ENCODE data around the gene AKR7A2.
"Not testable (repeated sequence)": the region's sequence is repeated elsewhere in the genome, so short reads cannot be mapped to it uniquely, and the experiment has no call there.

The AKR7A2 gene

DNA sequence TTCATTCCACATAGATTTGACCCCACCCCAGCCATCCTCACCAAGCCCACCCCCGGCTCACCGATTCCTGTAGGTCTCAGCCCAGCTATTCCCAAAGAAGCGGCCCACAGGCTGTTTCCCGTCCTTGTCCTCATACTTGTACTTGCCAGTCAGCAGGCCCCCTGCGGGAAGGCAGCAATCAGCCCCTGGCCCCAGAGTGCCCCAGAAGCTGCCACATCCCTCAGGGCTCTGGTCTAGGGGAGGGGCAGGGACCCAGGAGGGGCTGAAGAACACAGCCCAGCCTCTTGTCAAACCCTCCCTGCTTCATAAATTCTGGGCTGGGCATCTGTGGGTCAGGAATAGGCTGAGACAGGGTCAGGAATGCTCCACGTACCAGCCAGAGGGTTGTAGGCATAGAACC lies 5.0 kb downstream of the AKR7A2 start:
- DNase-seq (ENCODE audit: low read depth, low spot score): no peak

DNA sequence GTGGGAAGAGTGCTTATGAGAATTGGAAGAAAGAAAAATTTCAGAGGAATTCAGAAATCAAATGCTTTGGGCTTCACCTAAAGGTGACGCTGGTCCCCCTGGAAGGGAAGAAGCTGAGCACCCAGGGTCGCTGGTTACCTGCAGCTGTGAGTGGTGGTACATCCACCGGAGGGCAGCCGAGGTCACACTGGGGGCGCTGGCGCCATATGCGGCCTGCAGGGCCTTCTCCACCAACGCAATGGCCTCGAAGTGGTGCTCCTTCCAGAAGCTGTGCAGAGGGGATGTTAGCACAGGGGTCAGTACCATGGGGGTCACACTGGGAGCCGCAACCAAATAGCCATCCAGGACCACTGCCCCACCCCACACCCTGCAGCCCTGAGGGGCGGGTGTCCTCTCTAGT lies 6.1 kb downstream of the AKR7A2 start:
- DNase-seq (ENCODE audit: low read depth, low spot score): no peak

DNA sequence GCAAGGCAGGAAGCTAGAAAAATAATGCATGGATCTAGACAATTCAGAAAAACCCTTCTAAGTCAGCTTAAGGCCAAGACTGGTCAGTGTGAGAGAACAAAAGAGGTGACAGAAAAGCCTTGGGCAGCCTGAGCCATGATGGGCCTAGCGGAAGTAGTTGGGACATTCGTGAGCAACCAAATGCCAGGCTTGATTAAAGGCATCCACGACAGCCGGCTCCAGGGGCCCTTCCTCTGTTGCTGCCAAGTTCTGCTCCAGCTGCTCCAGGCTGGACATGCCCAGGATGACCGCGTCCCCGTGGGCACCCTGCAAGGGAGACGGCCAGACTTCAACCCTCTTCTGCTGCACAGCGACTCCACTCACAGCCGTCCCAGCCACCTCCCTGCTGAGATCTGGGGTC lies 7.9 kb downstream of the AKR7A2 start:
- DNase-seq (ENCODE audit: low read depth, low spot score): not testable (repeated sequence)

DNA sequence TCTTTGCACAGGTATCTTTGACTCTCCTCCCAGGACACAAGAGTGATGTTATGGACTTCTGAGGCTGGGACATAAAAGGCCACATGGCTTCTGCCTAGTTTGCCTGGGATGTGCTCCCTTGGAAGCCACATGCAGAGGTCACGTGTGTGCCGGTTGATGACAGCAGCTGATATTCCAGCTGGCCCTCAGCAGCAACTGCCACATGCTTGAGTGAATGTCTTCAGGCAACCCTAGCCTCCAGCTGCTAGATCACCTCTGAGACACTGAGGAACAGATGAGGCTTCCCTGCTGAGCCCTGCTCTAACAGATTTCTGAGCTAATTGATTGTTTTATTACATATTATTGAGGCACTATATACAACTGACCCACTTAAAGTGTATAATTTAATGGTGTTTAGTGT lies 11.7 kb downstream of the AKR7A2 start:
- no peak for DNase-seq (ENCODE audit: low read depth, low spot score)

DNA sequence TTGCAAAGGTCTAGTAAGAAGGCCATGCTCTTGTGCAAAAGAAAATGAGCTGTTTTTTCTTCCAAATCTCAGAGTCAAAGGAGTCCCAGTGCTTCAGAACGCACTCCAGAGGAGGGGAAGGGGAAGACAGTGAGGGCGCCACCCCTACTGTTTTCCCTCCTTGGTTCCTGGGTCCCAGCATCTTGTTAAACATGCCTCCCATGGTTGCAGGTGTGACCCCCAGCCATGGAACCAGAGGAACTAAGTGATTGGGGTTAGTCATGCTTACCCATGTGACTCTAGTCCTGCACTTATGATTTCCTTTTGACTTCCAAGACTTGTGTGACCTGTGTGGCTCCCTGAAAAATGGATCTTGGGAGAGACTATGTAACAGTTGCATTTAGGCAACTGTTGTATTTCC lies 17.3 kb downstream of the AKR7A2 start:
- DNase-seq (ENCODE audit: low read depth, low spot score): no peak

DNA sequence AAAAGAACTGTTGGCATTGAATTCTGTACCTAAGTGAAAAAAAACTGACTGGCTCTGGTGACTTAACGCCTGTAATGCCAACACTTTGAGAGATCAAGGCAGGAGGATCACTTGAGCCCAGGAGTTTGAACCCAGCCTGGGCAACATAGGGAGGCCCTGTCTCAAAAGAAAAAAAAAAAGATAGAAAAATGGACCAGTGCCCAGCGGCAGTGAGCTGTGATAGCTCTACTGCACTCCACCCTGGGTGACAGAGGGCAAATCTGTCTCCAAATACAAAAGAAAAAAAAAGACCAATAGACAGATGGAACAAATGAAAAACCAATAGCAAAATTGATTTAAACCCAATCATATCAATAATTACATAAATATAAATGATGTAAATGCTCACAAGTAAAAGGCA lies 22.7 kb downstream of the AKR7A2 start:
- DNase-seq (ENCODE audit: low read depth, low spot score): no peak

DNA sequence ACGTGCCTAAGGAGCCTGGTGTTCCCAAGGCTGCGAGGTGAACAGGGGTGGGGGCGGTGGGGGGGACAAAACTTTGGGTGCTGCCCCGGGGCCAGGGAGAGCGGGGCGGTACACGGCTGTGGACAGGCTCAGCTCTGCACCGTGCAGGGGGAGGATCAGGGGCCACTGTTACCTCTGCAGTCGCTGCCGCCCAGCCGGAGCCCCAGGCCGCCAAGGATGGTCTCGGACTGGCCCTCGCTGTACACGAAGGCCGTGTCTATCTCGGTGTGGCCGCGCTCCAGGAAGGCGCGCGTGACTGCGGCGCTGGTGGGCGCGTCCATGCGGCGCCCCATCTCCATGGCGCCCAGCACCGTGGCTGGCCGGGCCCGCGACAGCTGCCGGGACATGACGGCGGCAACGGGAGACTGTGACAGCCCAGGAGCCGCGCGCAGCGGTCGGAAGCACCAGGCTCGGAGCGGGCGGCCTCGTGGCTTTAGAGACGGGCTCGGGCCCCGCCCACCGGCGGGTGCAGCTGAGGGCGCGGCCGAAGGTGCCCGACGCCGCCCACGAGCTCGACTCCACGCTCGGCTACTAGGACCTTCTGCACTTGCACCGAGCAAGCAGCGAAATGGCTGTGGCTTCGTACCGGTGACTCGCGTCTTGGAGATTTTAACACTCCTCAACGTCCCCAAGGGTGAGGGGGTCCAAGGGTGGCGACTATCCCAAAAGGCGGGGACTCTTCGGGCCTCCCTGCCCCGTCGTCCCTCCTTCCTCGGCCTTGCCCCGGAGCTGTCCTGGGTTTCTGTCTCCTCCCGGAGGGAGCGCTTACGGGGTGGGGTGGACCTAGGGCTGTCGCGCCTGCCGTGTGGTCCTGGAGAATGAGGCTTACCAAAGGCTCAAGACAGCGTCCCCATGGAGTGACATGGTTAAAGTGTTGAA lies 23.4 kb downstream of the AKR7A2 start, which contains the start of gene AKR7A3:
AKR7A3 (minus strand) TSS at position 447 of the 918 bp plus-strand sequence; CDS start at position 386, 61 bp downstream.
- not testable (repeated sequence) for DNase-seq (ENCODE audit: low read depth, low spot score)

DNA sequence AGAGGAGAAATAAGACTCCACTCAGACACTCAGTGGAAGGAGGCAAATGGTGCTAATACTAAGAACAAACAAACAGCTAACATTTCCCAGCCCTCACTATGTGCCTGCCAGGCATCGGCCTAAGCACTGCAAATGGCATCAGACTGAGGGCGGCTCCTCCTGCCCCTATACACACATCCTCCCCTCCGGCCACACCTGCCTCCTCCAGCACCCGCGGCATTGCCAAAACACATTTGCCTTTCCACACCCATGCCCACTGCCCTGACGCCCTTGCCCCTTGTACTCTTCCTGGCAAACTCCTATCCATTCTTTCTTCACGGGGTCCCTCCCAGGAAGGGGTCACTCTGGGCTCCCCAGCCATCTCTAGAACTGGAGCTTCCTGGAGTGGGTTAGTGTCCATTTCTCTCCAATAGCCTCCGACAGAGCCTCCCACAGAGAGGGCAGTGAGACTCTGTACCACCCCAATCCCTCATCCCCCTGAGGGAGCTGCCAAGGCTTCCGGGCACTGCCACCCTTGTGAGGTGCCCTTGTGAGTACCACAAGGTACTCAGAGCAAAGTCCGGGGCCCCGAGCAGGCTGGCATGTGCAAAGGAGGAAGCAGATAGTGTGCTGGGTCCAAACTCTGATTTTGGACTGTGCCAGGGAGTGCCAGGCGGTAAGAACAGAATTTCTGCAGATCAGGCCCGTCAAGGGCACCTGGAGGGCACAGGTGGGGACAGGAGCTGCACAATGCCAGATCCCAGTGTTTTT lies 24.3 kb downstream of the AKR7A2 start:
- DNase-seq (ENCODE audit: low read depth, low spot score): no peak

DNA sequence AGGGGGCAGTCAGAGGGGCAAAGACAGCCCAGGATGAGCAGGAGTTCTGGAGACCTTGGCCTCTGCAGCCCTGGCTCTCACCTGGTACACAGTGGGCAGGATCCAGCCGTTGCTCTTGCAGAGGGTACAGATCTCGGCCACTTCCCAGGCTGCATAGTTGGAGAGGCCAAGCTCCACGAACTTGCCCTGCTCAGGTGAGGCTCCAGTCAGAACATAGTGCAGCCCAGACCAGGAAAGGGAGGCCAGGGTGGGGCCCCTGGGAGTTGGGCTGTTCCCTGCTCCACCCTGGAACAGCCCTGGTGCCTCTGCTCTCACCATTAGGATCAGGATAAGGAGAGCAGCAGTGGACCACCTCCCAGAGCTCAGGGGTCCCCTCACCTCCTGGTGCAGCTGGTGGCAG lies 26.1 kb downstream of the AKR7A2 start:
- DNase-seq (ENCODE audit: low read depth, low spot score): not testable (repeated sequence)

DNA sequence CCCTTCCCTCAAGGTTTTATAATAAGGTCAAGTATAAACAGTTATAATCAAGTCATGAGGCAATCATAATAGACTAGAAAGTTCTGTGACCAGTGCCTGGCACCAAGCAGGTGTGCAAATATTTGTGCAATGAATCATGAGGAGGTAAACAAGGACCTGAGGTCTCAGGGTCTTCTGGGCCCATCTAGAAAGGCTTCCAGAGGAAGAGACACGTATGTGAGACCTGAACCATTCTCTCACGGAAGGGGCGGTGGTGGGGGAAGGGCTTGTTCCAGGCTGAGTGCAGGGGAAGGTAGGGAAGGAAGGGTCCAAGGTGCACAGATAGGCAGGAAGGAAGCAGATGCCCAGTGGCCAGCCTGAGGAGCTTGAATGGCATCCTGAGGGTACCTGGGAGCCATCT lies 26.6 kb downstream of the AKR7A2 start:
- DNase-seq (ENCODE audit: low read depth, low spot score): not testable (repeated sequence)

DNA sequence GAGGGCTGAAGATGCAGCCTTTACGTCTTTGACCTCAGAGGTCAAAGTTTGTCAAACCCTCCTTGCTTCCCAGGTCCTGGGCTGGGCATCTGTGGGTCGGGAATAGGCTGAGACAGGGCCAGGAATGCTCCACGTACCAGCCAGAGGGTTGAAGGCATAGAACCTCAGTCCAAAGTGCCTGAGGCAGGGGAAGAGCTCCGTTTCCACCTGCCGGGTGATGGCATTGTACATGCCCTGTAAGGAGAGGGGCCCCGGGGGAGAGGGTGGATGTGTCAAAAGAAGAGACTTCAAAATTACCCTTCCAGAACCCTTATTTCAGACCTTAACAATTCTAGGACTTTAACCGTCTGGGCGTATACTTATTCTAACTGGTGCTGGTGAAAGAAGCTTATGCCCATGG lies 27.1 kb downstream of the AKR7A2 start:
- DNase-seq (ENCODE audit: low read depth, low spot score): no peak

DNA sequence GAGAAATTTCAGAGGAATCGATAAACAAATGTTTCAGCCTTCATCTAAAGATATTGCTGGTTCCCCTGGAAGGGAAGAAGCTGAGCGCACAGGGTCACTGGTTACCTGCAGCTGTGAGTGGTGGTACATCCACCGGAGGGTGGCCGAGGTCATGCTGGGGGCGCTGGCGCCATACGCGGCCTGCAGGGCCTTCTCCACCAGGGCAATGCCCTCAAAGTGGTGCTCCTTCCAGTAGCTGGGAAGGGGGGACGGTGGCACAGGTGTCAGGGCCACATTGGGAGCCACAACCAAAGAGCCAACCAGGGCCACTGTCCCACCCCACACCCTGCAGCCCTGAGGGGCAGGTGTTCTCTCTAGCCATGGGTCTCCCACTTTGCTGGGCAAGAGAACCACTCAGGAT lies 28.1 kb downstream of the AKR7A2 start:
- DNase-seq (ENCODE audit: low read depth, low spot score): no peak

DNA sequence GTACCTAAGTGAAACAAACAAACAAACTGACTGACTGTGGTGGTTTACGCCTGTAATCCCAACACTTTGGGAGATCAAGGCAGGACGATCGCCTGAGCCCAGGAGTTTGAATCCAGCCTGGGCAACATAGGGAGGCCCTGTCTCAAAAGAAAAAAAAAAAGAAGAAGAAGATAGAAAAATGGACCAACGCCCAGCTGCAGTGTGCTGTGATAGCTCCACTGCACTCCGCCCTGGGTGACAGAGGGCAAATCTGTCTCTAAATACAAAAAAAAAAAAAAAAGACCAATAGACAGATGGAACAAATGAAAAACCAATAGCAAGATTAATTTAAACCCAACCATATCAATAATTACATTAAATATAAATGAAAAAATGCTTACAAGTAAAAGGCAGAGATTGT lies 37.3 kb downstream of the AKR7A2 start:
- no peak for DNase-seq (ENCODE audit: low read depth, low spot score)

DNA sequence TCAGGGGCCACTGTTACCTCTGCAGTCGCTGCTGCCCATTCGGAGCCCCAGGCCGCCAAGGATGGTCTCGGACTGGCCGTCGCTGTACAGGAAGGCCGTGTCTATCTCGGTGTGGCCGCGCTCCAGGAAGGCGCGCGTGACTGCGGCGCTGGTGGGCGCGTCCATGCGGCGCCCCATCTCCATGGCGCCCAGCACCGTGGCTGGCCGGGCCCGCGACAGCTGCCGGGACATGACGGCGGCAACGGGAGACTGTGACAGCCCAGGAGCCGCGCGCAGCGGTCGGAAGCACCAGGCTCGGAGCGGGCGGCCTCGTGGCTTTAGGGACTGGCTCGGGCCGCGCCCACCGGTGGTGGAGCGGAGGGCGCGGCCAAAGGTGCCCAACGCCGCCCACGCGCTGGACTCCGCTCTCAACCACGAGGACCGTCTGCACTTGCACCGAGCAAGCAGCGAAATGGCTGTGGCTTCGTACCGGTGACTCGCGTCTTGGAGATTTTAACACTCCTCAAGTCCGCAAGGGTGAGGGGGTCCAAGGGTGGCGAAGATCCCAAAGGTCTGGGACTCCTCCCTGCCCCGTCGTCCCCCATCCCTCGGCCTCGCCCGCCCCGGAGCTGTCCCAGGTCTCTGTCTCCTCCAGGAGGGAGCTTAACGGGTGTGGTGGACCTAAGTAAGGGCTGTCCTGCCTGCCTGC lies 38.0 kb downstream of the AKR7A2 start:
- not testable (repeated sequence) for DNase-seq (ENCODE audit: low read depth, low spot score)

DNA sequence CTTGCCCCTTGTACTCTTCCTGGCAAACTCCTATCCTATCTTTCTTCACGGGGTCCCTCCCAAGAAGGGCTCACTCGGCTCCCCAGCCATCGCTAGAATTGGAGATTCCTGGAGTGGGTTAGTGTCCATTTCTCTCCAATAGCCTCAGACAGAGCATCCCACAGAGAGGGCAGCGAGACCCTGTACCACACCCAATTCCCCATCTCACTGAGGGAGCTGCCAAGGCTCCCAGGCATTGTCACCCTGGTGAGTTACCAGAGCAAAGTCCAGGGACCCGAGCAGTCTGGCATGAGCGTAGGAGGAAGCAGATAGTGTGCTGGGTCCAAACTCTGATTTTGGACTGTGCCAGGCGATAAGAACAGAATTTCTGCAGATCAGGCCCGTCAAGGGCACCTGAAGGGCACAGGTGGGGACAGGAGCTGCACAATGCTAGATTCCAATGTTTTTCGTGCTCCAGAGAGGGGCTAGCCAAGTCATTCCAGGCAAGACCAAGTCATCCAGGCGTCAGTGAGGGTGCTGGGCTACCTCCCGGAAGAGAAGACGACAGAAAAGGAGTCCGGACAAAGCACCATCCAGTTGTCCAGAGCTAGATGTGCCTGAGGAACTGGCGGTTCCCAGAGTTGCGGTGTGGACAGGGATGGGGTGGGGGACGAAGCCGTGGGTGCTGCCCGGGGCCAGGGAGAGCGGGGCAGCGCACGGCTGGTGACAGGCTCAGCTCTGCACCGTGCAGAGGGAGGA lies 38.7 kb downstream of the AKR7A2 start:
- DNase-seq (ENCODE audit: low read depth, low spot score): no peak

DNA sequence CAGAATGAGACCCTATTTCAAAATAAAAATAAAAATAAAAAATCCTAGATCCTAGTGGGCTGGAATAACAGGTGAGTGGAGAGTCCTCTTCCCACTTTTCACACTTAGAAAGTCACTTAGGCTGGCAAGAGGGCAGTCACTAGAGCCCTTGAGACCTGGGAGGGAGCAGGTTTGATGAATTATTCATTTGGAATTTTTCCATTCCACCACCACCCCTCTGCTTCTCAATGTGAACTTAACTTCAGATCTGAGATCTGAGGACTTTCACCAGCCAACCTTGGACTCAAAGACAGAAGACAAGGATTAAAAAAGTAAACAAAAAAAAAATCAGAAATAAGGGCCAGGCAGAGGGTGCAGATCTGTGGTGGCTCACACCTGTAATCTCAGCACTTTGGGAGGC lies 39.9 kb downstream of the AKR7A2 start:
- DNase-seq (ENCODE audit: low read depth, low spot score): no peak

DNA sequence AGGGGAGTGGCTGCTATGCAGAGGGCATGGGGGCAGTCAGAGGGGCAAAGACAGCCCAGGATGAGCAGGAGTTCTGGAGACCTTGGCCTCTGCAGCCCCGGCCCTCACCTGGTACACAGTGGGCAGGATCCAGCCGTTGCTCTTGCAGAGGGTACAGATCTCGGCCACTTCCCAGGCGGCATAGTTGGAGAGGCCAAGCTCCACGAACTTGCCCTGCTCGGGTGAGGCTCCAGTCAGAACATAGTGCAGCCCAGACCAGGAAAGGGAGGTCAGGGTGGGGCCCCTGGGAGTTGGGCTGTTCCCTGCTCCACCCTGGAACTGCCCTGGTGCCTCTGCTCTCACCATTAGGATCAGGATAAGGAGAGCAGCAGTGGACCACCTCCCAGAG lies 41.6 kb downstream of the AKR7A2 start:
- DNase-seq (ENCODE audit: low read depth, low spot score): not testable (repeated sequence)

DNA sequence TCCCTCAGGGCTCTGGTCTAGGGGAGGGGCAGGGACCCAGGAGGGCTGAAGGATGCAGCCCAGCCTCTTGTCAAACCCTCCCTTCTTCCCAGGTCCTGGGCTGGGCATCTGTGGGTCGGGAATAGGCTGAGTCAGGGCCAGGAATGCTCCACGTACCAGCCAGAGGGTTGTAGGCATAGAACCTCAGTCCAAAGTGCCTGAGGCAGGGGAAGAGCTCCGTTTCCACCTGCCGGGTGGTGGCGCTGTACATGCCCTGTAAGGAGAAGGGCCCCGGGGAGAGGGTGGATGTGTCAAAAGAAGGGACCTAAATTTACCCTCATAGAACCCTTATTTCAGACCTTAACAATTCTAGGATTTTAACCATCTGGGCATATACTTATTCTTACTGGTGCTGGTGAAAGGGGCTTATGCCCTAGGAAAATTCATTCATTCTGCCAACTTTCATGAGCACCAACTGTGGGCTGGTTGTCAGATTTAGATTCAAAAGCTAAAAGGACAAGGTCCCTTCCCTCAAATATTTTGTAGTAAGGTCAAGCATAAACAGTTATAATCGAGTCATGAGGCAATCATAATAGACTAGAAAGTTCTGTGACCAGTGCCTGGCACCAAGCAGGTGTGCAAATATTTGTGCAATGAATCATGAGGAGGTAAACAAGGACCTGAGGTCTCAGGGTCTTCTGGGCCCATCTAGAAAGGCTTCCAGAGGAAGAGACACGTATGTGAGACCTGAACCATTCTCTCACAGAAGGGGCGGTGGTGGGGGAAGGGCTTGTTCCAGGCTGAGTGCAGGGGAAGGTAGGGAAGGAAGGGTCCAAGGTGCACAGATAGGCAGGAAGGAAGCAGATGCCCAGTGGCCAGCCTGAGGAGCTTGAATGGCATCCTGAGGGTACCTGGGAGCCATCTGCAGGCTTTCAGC lies 42.3 kb downstream of the AKR7A2 start:
- DNase-seq (ENCODE audit: low read depth, low spot score): not testable (repeated sequence)

DNA sequence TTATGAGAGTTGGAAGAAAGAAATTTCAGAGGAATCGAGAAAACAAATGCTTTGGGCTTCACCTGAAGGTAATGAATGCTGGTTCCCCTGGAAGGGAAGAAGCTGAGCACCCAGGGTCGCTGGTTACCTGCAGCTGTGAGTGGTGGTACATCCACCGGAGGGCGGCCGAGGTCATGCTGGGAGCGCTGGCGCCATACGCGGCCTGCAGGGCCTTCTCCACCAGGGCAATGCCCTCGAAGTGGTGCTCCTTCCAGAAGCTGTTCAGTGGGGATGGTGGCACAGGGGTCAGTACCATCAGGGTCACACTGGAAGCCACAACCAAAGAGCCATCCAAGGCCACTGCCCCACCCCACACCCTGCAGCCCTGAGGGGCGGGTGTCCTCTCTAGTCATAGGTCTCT lies 43.5 kb downstream of the AKR7A2 start:
- no peak for DNase-seq (ENCODE audit: low read depth, low spot score)

DNA sequence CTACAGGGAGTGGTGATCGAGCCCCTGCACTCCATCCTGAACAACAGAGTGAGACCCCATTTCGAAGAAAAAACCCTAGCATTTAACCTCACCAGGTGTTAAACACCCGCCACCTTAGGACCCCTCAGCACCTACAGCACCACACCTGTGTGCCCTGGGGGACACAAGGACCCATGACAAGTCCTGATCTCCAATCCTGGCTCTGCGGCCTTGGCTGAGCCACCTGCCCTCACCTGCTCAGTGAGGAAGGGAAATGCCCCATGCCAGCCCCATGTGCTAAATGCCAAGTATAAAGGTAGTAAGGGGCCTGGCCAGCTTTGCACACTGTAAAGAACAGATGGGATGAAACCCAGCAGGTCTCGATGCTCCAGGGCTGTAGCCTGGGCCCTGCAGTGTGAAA lies 49.2 kb downstream of the AKR7A2 start:
- no peak for DNase-seq (ENCODE audit: low read depth, low spot score)
